GM23248 (cell line): ENCODE data around the gene STARD10.

ENCODE experiments used
- EZH2 ChIP-seq: fragments of 200-600 bp; sonication (generic); IDR thresholded peaks from 2 replicates; pipeline ENCODE4 v1.6.1; 2018; ENCODE audit warnings: antibody characterized with exemption, mild to moderate bottlenecking; ENCODE audit not compliant: insufficient read depth, poor library complexity, severe bottlenecking
- EZH2phosphoT487 ChIP-seq: fragments of 200-600 bp; sonication (generic); IDR thresholded peaks from 2 replicates; pipeline ENCODE4 v1.6.1; 2018; ENCODE audit warnings: antibody characterized with exemption, moderate library complexity, mild to moderate bottlenecking, low read depth; ENCODE audit not compliant: insufficient read depth

- TF ChIP-seq EZH2phosphoT487 (no peak), EZH2 (no peak)
Measured at GRCh38 chr11:72766152-72766902, 27.5 kb downstream of the STARD10 start.
